Colonic mucosa (tissue), 4 donors: ENCODE data around the gene GP2. TPM values are rescaled to one million over a fixed set of nuclear protein-coding genes. Genes with fewer than 3 reads are reported as not detected.
A peak's percentile ranks its signal among the peaks of the same experiment; 100 is the strongest.
"Not testable (repeated sequence)": the region's sequence is repeated elsewhere in the genome, so short reads cannot be mapped to it uniquely, and the experiment has no call there.

Source experiments
- DNase-seq: peaks from one replicate; pipeline ENCODE4 v3.0.0-alpha.2; 2020
- H3K27ac ChIP-seq: fragments of 200-600 bp; one replicate; pipeline ENCODE4 v1.8.0; 2021
- H3K27me3 ChIP-seq: fragments of 200-600 bp; one replicate; pipeline ENCODE4 v1.8.0; 2021
- H3K36me3 ChIP-seq: fragments of 200-600 bp; one replicate; pipeline ENCODE4 v1.8.0; 2021
- H3K4me1 ChIP-seq: fragments of 200-600 bp; one replicate; pipeline ENCODE4 v1.8.0; 2021; ENCODE audit warnings: mild to moderate bottlenecking
- H3K4me3 ChIP-seq: fragments of 200-600 bp; one replicate; pipeline ENCODE4 v1.8.0; 2021
- H3K9ac ChIP-seq, 2 donors: one replicate each; pipeline ENCODE4 v1.7.0; 2013; ENCODE audit warnings: control low read depth in 2 of 2, low read depth in 2 of 2, low read length in 2 of 2
- H3K9me3 ChIP-seq: fragments of 200-600 bp; one replicate; pipeline ENCODE4 v1.8.0; 2021
- intact Hi-C: fragments of 100-400 bp; cut with DNase I; formaldehyde crosslinking; loops from one replicate; pipeline ENCODE4 v1.14.1; 2022
- total RNA-seq, 2 donors: library from RNA; stranded (reverse); fragmentation: NEBNext Ultra II Directional in 1 of 2; extraction: Animal tissue kit (Norgen Biotek cat#: 25700) in 1 of 2; gene quantifications; one replicate each; pipeline ENCODE4 v1.2.1, GENCODE V29; 2021
- TF ChIP-seq, protein P1 (sequence below): fragments of 200-600 bp; IDR thresholded peaks from one replicate; pipeline ENCODE4 v1.8.0; 2022; ENCODE audit warnings: antibody characterized with exemption, mild to moderate bottlenecking
- donor health status: healthy.
- donor health status: DM: no; HTN: no; CAD: no.
- donor health status: DM: no; HTN: no; CAD: no.

The GP2 gene
- total RNA-seq, 2 donors from 2014 or later: 5.3 to 31.1 TPM

DNA sequence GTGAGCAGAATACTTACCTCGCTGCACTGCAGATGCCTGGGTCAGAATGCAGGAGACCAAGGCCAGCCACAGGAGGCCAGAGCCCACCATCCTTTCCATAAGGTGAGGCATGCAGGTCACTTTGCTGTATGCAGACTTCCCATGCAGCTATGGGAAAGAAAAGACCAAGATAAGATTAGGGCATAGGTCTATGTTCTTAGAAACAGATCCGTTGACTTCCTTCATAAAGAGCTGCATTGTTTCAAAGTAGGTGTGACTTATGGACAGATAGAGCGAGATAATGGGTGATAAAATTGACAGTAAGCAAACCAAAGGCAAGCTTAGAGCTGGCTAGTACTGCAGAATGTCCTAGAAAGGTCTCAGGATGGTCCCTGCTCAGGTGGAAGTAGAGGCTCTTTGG, 992 bp downstream of the GP2 start:
- Histone ChIP-seq H3K4me3 (no peak overlapping the region), H3K27ac (no peak overlapping the region), H3K27me3 (no peaks in the 10 kb centered on the region), H3K9ac (no peak overlapping the region), H3K4me1 (no peaks in the 10 kb centered on the region), H3K36me3 (no peaks in the 10 kb centered on the region), H3K9me3 (no peaks in the 10 kb centered on the region)
- intact Hi-C loops: no loop called here
- TF ChIP-seq, protein P1, sequence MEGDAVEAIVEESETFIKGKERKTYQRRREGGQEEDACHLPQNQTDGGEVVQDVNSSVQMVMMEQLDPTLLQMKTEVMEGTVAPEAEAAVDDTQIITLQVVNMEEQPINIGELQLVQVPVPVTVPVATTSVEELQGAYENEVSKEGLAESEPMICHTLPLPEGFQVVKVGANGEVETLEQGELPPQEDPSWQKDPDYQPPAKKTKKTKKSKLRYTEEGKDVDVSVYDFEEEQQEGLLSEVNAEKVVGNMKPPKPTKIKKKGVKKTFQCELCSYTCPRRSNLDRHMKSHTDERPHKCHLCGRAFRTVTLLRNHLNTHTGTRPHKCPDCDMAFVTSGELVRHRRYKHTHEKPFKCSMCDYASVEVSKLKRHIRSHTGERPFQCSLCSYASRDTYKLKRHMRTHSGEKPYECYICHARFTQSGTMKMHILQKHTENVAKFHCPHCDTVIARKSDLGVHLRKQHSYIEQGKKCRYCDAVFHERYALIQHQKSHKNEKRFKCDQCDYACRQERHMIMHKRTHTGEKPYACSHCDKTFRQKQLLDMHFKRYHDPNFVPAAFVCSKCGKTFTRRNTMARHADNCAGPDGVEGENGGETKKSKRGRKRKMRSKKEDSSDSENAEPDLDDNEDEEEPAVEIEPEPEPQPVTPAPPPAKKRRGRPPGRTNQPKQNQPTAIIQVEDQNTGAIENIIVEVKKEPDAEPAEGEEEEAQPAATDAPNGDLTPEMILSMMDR: no peak
- DNase-seq: peak; percentile 19

GRCh38 chr16:20325005-20325404, 2.3 kb downstream of the GP2 start:
- Histone ChIP-seq H3K36me3 (no peaks in the 10 kb centered on the region), H3K27ac (no peak overlapping the region), H3K4me3 (no peak overlapping the region), H3K4me1 (no peaks in the 10 kb centered on the region), H3K9me3 (no peaks in the 10 kb centered on the region), H3K27me3 (no peaks in the 10 kb centered on the region), H3K9ac (no peak overlapping the region)
- DNase-seq: no peak
- intact Hi-C loops: no loop called here
- TF ChIP-seq, protein P1: no peak

DNA sequence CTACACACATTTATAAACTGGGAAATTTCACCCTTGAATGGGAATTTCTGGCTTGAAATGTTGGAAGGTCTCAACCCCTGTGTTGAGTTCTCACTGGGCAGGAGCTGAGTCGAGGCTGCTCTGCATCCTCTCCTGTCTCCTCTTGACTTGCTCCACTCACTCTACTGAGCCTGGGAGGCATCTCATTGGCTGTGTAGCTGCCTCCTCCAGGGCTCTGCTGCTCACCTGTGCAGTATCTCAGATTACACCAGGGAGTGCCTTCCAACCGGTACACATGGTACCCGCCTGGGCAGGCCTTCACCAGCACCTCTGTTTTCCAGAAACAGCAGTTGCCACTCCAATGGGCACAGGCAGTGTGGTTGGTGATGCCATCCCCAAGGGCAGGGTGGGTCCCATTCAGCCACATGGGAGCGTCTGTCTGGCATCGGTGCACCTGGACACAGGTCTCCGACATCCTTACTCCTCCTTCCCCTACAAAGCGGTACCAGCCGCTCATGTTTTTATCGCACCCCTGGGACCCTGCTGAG, 3.7 kb downstream of the GP2 start:
- Histone ChIP-seq H3K36me3 (no peaks in the 10 kb centered on the region), H3K27ac (no peak overlapping the region), H3K4me3 (no peak overlapping the region), H3K27me3 (no peaks in the 10 kb centered on the region), H3K4me1 (no peaks in the 10 kb centered on the region), H3K9ac (no peak overlapping the region), H3K9me3 (no peaks in the 10 kb centered on the region)
- DNase-seq: no peak
- intact Hi-C loops: no loop called here
- TF ChIP-seq, protein P1: no peak

DNA sequence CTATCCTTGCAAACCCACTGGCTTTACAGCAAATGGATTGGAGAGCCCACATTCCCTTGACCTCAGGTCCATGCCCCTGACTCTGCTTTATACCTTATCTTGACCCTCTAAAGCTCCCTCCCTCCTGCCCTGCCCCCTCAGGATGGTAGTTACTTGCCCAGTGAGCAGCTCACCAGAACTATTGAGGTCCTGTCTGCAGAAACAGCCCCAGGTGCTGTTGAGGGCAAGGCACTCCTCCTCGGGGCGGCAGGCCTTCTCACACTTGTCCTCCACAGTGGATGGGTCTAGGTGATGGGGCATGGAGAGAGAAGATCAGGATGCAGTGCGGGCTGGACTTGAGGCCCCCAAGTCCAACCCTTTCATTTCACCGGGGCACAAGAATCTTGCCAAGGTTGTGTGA, 4.6 kb downstream of the GP2 start:
- TF ChIP-seq, protein P1: no peak
- intact Hi-C loops: no loop called here
- DNase-seq: no peak
- Histone ChIP-seq H3K9ac (no peak overlapping the region), H3K4me1 (no peaks in the 10 kb centered on the region), H3K27ac (no peak overlapping the region), H3K9me3 (no peaks in the 10 kb centered on the region), H3K4me3 (no peak overlapping the region), H3K27me3 (no peaks in the 10 kb centered on the region), H3K36me3 (no peaks in the 10 kb centered on the region)

DNA sequence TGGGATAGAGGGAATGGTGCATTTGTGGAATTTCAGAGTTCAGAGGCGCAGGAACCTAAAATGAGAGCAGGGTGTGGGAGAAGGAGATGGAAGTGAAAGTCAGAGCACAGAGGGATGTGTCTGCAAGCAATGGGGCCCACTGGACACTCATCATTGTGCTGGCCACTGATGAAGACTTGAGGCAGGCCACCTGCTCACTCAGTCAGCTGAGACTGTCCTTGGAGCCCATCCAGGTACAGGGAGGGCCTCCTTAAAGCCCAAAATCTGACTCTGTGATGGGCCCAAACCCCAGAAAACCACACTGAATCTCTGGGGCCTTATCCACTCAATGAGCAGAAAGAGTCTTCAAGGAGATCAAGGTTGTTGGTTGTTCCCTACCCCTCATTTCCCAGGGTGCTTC, 5.6 kb downstream of the GP2 start:
- no peak overlapping the region for H3K9ac ChIP-seq
- DNase-seq: no peak
- TF ChIP-seq, protein P1: no peak
- no peaks in the 10 kb centered on the region for H3K9me3 ChIP-seq
- no peaks in the 10 kb centered on the region for H3K4me1 ChIP-seq
- H3K4me3 ChIP-seq: no peak overlapping the region
- intact Hi-C loops: no loop called here
- no peaks in the 10 kb centered on the region for H3K36me3 ChIP-seq
- no peak overlapping the region for H3K27ac ChIP-seq
- no peaks in the 10 kb centered on the region for H3K27me3 ChIP-seq

DNA sequence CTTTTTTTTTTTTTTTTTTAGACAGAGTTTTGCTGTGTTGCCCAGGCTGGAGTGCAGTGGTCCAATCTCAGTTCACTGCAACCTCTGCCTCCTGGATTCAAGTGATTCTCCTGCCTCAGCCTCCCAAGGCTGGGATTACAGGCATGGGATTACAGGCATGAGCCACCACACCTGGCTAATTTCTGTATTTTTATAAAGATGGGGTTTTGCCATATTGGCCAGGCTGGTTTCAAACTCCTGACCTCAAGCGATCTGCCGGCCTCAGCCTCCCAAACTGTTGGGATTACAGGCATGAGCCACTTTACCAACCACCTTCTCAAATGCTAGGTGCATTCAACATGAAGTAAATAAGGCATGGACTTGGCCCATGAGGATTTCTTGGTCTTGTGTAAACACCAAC, 6.3 kb downstream of the GP2 start:
- H3K9me3 ChIP-seq, H3K27ac ChIP-seq, H3K4me3 ChIP-seq, H3K9ac ChIP-seq, H3K27me3 ChIP-seq, H3K4me1 ChIP-seq, DNase-seq, H3K36me3 ChIP-seq, intact Hi-C loops: not testable (repeated sequence)
